Measurements from ENCODE around the gene TRAM2. TPM values are rescaled to one million over a fixed set of nuclear protein-coding genes. Genes with fewer than 3 reads are reported as not detected.

Gene TRAM2
- total and polyA plus RNA-seq, 9 of the 15 experiments (the other 6 are each of a cell fraction or from before 2014, with no cell fraction given) = 2.6 to 13.3 (median 8.9) TPM

- TF ChIP-seq KLF10 (CRISPR knock-in tag; IDR thresholded peaks at IDR 0.05) (no peak), CBX3 (IDR thresholded peaks at IDR 0.05; ENCODE audit: borderline replicate concordance in 1 of 2, low read length in 2 of 2) (peak in 1 of 2 experiments; percentile 31; a peak in 1 of 3 replicates), CREB5 (CRISPR knock-in tag; IDR thresholded peaks at IDR 0.05) (no peak), USF1 (CRISPR knock-in tag; IDR thresholded peaks at IDR 0.05) (no peak), HIVEP1 (CRISPR knock-in tag; IDR thresholded peaks at IDR 0.05) (no peak), CAMTA2 (CRISPR knock-in tag; conservative IDR thresholded peaks at IDR 0.05) (no peak), ZBTB7A (IDR thresholded peaks at IDR 0.05; ENCODE audit: borderline replicate concordance, control insufficient read depth, low read depth, low read length) (peak; percentile 28; the same call in 1 of the 2 replicates), MAFK (IDR thresholded peaks at IDR 0.05; ENCODE audit: low read length) (0 out of 2 replicates have a peak, but pooled peaks have one; percentile 16), THRAP3 (IDR thresholded peaks at IDR 0.05; ENCODE audit: borderline replicate concordance) (no peak), ZBTB34 (CRISPR knock-in tag; IDR thresholded peaks at IDR 0.05) (no peak), ZNF274 (IDR thresholded peaks at IDR 0.05; ENCODE audit: borderline replicate concordance, low read depth, low read length) (no peak), CREM (IDR thresholded peaks at IDR 0.05; ENCODE audit: low read depth) (peak; percentile 75; the same call in 1 of the 2 replicates), HBP1 (CRISPR knock-in tag; IDR thresholded peaks at IDR 0.05) (no peak), HEY1 (CRISPR knock-in tag; IDR thresholded peaks at IDR 0.05; ENCODE audit: borderline replicate concordance) (no peak), SOX6 (IDR thresholded peaks at IDR 0.05) (peak; percentile 73), ARID3B (CRISPR knock-in tag; IDR thresholded peaks at IDR 0.05; ENCODE audit: borderline replicate concordance) (no peak), KDM5B (IDR thresholded peaks at IDR 0.05; ENCODE audit: insufficient replicate concordance, low read depth, low read length) (peak; percentile 9), ZNF740 (CRISPR knock-in tag; IDR thresholded peaks at IDR 0.05) (no peak), ZNF740 (tag; IDR thresholded peaks at IDR 0.05) (0 out of 4 replicates have a peak, but pooled peaks of 1 of the 2 experiments have one; percentile 54)
Observed at GRCh38 chr6:52503851-52504781, 72.7 kb downstream of the TRAM2 start (continued).
